HG03060 (cell line): ENCODE data around the gene ADM2.
"Not testable (repeated sequence)": the region's sequence is repeated elsewhere in the genome, so short reads cannot be mapped to it uniquely, and the experiment has no call there.

Experiments
- ATAC-seq: cut with Tn5 transposase; IDR thresholded peaks from one replicate; pipeline ENCODE4 v1.9.1; 2021; ENCODE audit warnings: low read depth, moderate number of reproducible peaks; ENCODE audit not compliant: unreplicated experiment

Gene ADM2

GRCh38 chr22:50481440-50482106 is at the start of gene ADM2:
Gene ADM2, plus strand, starts transcription at chr22:50481543. Its CDS starts 305 bp downstream, at chr22:50481848.
- no peak for ATAC-seq

DNA sequence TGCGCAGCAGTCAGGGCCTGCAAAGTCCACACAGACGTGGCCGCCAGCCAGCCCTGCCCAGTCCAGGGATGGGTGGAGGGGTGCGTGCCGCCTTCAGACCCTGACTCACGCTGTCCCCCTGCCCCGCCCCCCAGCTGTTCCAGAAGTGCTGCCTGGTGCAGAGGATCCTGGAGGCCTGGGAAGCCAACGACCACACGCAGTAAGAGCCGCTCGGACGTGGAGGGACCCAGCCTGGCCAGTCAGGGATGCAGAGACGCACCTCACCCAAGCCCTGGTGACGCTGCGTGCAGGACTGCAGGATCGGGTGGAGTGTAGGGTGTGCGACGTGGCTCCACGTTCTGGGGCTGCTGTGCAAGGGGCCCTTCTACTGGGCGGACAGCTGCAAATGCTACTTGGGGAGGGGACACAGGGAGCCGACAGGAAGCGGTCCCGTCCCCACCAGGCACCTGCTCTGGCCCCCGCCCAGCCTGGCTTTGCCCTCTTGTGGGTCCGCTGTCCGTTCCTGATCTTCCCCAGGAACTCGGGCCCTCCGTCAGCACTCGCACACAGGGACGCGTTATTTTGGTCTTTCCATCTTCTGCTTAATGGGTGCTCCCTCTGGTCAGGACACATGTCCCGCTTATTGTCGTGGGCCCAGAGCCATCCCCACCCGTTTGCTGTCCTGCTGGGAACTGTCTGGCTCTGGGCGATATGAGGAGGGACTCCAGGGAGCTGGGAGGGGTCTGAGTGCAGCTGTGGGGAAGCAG is 49.0 kb upstream of the ADM2 start:
- no peak for ATAC-seq

DNA sequence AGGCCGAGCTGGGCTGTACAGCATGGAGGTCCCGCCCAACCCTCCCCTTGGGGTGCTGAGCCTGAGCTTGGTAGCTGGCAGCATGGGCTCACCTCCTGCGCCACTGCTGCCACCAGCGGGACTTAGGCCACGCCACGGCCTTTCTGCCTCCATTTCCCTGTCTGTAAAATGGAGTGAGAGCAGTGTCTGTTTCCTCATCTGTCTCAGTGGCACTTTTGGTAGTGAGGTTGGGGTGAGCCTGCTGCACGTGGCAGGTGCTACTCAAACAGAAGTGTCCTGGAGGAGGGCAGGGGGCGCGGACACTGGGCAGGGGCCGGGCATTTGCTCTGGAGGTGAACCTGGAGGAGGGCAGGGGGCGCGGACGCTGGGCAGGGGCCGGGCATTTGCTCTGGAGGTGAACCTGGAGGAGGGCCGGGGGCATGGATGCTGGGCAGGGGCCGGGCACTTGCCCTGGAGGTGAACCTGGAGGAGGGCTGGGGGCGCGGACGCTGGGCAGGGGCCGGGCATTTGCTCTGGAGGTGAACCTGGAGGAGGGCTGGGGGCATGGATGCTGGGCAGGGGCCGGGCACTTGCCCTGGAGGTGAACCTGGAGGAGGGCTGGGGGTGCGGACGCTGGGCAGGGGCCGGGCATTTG is 48.3 kb upstream of the ADM2 start:
- not testable (repeated sequence) for ATAC-seq

DNA sequence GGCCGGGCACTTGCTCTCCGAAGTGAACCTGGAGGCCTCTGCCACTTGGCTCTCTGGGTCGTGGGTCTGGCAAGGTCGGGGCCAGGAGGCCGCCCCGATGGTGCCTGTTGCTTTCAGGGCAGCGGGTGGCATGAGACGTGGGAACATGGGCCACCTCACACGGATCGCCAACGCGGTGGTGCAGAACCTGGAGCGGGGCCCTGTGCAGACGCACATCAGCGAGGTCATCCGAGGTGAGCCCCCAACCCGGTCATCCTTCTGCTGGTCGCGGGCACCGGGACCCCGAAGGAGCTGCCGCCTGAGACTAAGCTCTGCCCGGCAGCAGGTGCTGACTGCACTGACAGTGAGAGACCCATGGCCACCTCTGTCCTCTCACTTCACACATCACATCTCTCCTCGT is 46.5 kb upstream of the ADM2 start:
- ATAC-seq: no peak

- no peak for ATAC-seq
Observed at GRCh38 chr22:50435291-50436014, 45.9 kb upstream of the ADM2 start.

DNA sequence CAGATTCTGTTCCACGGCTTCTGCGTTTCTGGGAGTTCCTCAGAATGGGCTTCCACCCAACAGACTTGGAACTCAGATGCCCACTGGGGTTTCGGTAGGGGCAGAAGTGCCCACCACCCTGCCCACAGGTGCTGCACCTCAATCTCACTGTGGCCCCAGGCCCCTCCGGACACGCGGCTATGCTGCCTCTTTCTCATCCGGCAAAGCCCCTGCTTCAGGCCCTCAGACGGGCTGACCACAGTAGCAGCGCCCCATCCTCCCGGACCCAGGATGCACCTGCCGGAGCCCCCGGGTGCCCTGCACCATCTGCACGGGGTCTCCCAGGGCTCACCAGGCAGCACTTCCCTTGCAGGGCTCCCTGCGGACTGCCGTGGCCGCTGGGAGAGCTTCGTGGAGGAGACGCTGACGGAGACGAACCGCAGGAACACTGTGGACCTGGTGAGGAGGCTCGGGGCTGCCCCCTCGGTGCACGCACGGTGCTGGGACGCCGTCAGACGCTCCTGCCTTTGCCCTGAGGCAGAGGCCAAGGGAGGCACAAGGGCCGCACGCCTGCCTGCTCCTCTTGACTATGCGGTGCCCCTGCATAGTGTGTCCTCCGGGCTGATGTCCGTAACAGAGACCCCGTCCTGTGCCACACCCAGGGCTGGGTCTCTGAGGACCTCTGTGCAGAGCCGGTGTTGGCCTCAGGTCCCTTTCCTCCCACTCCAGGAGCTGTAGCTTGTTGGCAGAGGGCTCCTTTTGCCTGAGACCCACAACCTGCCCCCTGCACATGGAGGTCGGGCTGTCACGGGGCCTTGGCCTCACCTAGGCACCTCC is 45.1 kb upstream of the ADM2 start:
- no peak for ATAC-seq

- ATAC-seq: no peak
Observed at GRCh38 chr22:50436841-50437341, 44.5 kb upstream of the ADM2 start.

GRCh38 chr22:50437511-50438304 is 43.6 kb upstream of the ADM2 start:
- ATAC-seq: no peak

GRCh38 chr22:50438305-50439275 is 42.8 kb upstream of the ADM2 start:
- no peak for ATAC-seq

DNA sequence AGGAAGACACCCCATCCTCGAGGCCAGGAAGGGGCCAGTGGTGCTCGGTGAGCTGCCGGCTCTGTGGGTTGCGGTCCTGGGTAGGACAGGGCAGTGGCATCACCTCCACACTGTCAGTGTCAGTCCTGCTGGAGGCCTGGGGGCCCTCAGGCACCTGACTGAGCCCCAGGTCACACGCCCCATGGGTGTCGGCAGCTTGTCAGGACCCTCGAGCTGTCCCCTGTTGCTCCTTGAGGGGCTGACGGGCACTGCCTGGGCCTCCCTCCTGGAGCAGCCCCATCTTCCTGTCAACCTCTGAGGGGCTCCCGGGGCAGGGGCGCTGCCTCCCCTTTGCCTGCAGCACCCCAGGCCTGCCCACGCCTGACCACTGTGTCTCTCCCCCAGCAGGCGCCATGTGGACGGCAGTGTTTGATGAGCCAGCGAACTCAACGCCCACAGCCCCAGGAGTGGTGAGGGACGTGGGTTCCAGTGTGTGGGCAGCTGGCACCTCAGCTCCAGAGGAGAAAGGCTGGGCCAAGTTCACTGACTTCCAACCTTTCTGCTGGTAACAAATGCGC is 42.0 kb upstream of the ADM2 start:
- no peak for ATAC-seq

DNA sequence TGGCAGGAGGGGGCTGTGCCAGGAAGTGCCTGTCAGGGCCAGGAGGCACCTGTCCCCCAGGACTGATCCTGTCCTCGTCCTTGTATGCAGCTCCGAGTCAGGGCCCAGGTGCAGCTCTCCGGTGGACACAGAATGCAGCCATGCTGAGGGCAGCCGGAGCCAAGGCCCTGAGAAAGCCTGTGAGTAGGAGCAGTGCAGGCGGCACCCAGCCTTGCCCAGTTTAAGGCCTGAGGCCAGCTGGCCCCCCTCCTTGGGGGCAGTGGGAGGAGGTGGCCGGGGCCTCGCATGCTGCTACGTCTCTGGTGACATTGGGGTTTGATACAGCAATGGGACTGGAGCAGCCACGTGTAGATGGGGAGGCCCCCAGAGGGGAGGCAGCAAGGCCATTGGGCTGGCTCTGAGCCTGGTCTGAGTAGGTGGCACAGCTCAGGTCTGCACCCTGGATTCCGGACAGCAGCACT is 41.4 kb upstream of the ADM2 start:
- ATAC-seq: no peak

- no peak for ATAC-seq
Observed at GRCh38 chr22:50440544-50441249, 40.6 kb upstream of the ADM2 start.

DNA sequence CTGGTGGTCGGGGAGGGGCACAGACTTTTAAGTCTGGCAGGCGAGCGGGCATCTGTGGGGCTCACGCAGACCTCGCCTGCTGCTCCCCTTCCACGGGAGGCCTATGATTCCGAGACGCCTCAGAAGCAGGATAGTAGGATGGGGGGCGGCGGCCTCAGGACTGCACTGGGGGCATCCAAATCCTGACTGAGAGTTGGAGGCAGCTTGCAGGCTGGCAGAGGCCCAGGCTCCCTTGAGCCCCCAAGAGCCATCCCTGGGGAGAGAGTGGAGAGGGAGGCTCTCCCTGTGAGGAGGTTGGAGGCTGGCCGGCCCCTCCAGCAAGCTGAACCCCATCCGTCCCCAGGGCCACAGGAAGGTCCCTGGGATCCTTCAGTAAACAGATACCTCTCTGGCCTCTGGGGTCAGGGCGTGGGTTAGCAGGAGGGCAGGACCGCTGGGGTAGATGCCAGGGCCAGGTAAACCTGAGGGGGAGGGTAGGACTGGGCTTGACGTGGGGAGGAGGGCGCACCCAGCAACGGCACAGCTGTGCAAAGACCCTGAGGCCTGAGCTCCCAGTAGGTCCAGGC is 39.8 kb upstream of the ADM2 start:
- ATAC-seq: no peak

- no peak for ATAC-seq
Observed at GRCh38 chr22:50443197-50443596, 38.1 kb upstream of the ADM2 start.

GRCh38 chr22:50443801-50444625 is 37.3 kb upstream of the ADM2 start:
- no peak for ATAC-seq

GRCh38 chr22:50444663-50445062 is 36.7 kb upstream of the ADM2 start:
- no peak for ATAC-seq
